Measurements from ENCODE around the gene DCDC1. TPM values are rescaled to one million over a fixed set of nuclear protein-coding genes. Genes with fewer than 3 reads are reported as not detected.

DCDC1 gene
- total RNA-seq, 1 experiment from 2014 or later, result not detected

DNA sequence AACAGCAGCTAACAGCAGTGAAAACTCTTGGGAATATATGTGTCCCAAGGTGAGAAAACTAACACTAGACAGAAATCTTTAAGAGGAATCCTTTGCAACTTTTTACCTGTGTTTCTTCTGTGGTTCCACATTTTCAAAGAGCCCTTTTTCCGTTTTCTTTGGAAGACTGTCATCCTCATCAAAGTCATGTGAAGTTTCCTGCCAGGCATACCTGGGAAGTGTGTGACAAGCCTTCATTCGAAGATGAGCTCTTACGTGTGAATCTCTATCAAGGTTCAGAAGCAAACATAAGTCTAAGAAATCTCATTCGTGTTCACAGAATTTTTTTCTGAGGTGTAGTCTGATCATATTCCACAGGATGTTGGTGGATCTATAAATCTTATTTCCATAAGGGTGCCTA, 452.8 kb downstream of the DCDC1 start:
- no peak for DNase-seq (ENCODE audit: low spot score)

DNA sequence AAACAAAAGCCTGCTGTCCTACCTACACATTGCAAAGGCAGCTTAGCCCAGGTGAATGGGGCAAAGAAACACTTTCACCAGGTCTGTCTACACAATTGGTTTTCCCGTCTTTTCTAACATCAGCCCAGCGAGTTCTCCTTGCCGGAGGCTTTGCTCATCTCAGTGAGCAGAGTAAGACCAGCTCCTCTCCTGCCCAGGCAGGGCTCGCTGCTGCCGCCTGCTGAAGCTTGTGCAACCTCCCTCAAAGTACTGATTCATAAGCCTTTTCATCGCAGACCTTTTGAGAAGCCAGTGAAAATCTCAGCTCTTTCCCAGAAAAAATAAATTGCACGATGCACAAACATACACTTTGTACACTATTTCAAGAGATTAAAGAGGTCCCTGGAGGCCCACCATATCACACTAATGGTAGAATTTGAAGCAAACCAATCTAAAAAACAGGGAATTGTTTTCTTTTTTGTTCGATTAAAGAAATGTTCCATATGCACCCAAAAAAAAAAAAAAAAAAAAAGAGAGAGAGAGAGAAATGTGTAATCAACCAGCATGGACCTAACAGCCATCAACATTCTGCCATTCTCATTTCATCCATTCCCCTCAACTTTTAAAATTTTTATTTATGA, 455.3 kb downstream of the DCDC1 start:
- DNase-seq (ENCODE audit: low spot score), result peak; percentile 27

DNA sequence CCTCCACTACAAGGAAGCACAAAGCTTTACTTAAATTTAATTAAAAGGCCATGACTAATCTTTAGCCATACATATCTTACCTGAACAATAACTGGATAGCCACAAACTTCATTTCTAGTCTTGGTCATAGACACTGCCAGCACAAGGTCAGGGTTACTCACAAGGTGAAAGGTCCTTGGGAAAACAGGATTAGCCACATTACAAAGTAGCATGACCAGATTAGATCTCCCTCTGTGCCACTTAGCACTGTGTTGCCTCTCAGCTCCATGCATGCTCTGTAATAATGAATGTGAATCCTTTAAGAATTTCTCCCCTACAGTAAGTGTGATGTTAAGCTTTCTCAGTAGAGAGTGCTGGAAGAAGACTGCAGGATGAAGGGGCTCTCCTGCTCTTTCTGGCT, 458.3 kb downstream of the DCDC1 start:
- DNase-seq (ENCODE audit: low spot score), result no peak

DNA sequence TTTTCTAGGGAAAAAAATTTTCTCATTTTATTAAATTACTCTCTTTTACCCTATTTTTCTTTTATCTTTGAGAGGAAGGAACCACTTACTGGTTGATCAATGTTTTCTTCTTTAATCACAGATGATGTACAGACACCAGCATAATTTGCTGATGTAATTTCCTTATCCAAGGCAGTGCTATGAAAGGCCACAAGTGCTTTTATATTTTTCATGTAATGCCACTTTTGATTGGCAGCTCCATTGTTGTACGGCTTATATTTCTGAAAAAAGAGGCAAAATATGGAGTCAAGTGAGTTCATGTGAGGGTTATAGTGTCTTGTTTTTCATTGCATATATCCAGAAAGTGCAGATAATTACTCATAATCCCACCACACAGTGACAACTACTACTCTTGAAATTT, 460.7 kb downstream of the DCDC1 start:
- no peak for DNase-seq (ENCODE audit: low spot score)

GRCh38 chr11:30908272-30908671, 461.3 kb downstream of the DCDC1 start:
- DNase-seq (ENCODE audit: low spot score), result no peak

DNA sequence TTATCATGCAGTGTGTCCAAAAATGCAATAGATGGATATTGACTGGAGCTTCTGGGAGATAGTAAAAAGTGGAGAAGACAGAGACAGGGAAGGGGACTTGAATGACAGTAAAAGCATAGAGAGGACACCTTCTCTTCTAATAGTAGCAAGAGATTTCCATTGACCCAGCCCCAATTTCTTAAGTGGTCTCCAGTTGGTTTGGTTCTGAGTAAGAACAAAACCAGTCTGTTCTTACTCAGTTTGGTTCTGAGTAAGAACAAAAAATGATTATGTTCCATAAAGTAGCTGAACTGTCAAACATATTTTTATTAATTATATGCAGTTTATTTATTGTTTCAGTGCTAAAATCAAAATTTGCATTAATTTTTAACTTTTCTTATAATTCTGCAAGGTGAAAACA, 466.6 kb downstream of the DCDC1 start:
- no peak for DNase-seq (ENCODE audit: low spot score)

DNA sequence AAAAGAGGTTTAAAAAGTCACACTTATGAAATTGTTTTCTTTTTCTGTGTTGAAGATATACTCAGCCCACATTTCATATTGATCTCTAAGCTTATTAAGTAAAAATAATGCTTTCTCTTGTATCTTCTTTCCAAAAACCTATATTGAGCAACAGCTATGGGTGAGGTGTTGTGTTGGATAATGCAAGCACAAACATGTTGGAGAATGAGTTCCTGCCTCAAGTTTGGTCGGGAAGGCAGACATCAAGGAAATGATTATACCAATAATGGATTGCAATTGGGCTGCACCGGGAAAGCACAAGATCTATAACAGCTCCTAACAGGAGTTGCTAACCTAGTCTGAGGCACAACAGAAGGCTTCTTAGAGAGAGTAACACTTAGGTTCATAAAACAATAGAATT, 474.5 kb downstream of the DCDC1 start:
- DNase-seq (ENCODE audit: low spot score), result no peak

GRCh38 chr11:30893318-30893717, 476.2 kb downstream of the DCDC1 start:
- no peak for DNase-seq (ENCODE audit: low spot score)

DNA sequence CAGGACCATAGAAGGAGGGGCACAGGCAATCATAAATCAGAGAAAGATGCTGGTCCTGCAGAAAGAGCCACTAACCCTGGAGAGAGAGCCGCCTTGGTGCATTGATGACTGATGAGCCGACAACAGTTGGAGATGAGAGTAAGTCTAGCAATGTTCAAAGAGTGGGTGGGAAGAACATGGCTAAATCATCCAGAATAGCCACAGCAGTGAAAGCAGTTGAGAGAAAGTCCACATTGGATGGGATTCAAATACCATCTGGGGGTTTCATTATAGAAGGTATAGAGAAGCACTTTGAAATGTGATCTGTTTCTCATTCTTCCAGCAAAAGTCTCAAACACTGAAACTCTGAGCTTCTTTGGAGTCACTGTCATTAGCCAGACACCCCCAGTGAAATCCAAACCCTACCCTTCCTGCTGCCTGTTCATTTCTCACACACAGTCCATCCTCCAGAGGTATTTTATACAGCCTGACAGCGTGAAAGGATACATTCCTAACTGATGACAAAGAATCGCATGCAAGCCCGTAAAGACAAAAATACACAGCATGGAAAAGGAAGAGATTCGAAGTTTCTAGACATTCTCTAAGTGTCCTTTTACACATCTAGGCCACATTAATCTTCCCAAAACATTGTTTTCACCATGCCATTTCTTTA, 480.3 kb downstream of the DCDC1 start:
- DNase-seq (ENCODE audit: low spot score), result peak; percentile 10

GRCh38 chr11:30879322-30880005, 490.1 kb downstream of the DCDC1 start:
- DNase-seq (ENCODE audit: low spot score), result no peak

DNA sequence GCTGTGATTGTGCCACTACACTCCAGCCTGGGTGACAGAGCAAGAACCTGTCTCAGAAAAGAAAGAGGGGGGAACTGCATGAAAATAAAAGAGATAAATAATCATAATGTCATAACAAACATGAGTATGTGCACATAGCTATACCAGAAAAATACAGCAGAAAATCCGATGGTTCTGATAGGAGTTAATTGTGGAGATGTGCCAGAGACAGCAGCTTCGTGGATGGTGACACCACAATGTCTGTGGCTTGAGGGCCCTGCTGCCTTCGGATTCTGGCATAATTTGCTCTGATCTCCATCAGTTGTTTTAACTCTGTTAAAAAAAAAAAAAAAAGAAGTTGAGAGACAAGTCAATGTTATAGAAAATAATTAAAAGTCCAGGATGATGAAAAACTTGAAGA, 491.1 kb downstream of the DCDC1 start:
- no peak for DNase-seq (ENCODE audit: low spot score)

DNA sequence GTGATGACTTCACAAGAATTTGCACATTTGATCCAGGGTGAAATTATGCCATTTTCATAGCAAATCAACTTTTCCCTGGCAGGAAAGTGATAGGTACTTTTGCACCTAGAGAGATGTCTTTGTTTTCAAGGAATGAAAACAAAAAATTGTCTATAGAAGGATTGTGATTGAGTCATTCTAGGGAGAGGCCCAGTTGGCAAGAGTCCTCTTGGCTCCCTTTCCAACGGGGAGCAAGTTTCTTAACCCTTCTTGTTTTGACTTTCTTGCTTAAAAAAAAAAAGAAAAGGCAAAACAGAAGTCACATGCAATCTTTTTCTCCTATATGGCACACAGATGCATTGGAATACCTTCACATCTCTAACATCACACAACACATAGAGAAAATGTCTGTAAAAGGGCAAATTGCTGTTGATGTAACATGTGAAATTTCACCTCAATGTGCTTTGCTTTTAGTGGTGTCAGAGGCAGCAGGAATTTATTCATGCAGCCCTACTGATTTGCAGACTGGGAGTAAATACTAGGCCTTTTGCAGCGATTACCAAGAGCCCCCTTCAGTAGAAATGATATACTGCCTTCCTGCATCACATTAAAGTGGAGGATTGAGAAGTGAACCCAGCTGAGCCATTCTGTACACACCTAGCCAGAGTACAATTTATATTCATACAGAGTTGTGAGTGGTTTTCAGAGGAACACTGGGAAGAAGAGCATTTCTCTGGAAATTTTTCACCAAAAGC, 492.7 kb downstream of the DCDC1 start:
- no peak for DNase-seq (ENCODE audit: low spot score)

GRCh38 chr11:30876228-30876627, 493.3 kb downstream of the DCDC1 start:
- DNase-seq (ENCODE audit: low spot score), result no peak

DNA sequence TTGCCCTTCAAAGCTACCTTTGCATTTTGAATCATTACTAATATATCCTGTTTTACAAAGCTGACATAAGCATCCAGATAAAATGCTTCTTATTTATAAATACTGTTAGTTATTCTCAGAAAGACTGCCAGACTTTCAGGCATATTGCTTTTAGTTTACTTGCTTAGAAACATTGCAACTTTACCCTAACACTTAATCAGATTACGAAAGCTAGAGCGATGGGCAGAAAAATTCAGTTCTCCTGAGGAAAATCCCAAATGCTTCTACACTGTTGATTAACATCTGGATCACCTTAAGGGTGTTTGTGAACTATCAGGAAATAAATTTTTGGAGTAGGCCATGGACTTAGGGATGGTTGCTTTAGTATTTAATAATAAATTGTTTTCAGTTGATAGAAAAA, 493.7 kb downstream of the DCDC1 start:
- DNase-seq (ENCODE audit: low spot score), result no peak

- no peak for DNase-seq (ENCODE audit: low spot score)
Measured at GRCh38 chr11:30873924-30874610, 495.5 kb downstream of the DCDC1 start.

GRCh38 chr11:30868626-30869081, 500.9 kb downstream of the DCDC1 start:
- no peak for DNase-seq (ENCODE audit: low spot score)

- DNase-seq (ENCODE audit: low spot score), result no peak
Measured at GRCh38 chr11:30863209-30863608, 506.3 kb downstream of the DCDC1 start.

GRCh38 chr11:30861531-30861930, 508.0 kb downstream of the DCDC1 start:
- DNase-seq (ENCODE audit: low spot score), result no peak

- DNase-seq (ENCODE audit: low spot score), result no peak
Measured at GRCh38 chr11:30861064-30861463, 508.5 kb downstream of the DCDC1 start.

DNA sequence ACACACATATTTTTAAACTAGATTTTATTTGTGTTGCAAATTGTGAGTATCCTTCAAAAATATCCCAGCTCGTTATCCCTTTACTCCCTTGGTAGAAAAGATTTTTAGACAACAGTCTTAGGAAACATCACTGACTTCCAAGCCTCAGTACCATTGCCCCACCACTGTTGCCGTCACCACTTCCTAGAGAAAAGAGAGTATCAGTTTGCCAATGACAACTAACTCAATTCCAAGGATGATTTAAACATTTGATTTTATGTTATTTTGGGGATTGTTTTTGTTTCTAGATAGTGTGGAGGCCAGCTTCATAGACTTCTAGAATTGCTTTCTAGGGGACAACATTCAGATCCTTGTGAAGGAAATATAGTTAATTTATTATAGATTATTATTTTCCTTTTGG, 509.4 kb downstream of the DCDC1 start:
- DNase-seq (ENCODE audit: low spot score), result no peak

GRCh38 chr11:30859669-30860068, 509.9 kb downstream of the DCDC1 start:
- no peak for DNase-seq (ENCODE audit: low spot score)

All from A172 (cell line).